HG03135 (cell line): ENCODE data around the gene DOLK.

Experiments used
- ATAC-seq: cut with Tn5 transposase; IDR thresholded peaks from one replicate; pipeline ENCODE4 v1.9.1; 2021; ENCODE audit warnings: mild to moderate bottlenecking, moderate library complexity; ENCODE audit not compliant: unreplicated experiment

DOLK gene

DNA sequence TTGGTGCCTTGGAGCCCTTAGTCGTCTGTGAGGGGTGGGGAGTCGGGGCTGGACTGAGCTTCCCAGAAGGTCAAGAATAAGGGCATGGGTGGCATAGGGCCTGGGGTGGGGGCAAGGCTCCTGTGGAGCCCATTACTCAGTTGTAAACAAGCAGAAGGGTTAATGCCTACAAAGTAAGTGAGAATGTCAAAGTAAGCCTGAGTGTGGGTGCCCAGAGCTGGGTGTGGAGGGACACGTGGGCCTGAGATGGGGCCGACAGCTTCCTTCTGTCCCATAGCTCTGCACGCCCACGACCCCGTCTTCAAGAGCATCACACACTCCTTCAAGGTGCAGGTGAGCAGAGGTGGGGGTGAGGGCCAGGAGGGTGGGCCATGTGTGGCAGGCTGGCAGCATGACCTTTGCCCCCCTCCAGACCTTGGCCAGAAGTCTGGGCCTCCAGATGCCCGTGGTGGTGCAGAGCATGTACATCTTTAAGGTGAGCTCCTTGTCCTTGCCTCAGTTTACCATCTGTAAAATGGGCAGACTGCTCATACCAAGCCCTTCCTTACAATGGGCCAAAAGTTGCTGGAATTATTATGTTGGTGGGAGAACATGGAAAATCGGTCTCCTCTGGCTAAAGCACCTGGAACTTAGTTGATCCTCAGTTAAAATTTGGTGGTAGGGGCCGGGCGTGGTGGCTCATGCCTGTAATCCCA, 11.1 kb downstream of the DOLK start:
- no peak for ATAC-seq

GRCh38 chr9:128933731-128934130, 13.7 kb downstream of the DOLK start:
- no peak for ATAC-seq

DNA sequence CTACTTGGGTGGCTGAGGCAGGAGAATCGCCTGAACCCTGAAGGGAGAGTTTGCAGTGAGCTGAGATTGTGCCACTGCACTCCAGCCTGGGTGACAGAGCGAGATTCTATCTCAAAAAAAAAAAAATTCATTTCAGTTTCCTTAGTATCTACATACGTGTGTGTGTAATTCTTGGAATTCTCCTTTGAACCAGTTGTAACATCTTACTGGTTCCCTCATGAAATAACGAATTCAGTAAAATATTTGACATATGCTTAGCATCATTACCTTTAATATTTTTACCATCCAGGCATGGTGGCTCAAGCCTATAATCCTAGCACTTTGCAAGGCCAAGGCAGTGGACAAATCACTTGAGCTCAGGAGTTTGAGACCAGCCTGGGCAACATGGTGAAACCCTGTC, 17.8 kb downstream of the DOLK start:
- ATAC-seq: no peak

DNA sequence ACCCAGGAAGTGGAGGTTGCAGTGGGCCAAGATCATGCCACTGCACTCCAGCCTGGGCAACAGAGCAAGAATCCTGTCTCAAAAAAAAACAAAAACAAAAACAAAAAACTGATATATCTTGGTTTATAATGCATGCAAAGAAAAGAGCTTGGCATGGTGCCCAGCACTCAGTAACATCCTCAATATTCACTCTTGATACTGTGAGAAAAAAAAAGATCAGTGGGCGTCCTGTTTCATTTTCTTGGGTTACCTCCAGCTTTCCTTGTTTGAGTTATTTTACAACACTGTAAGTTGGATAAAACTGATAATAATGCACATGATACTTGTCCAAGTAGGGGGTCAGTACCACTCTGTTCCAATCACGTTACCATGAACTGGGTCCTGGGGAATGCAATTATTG, 18.8 kb downstream of the DOLK start:
- no peak for ATAC-seq

- ATAC-seq: no peak
Observed at GRCh38 chr9:128927731-128928411, 19.5 kb downstream of the DOLK start.

DNA sequence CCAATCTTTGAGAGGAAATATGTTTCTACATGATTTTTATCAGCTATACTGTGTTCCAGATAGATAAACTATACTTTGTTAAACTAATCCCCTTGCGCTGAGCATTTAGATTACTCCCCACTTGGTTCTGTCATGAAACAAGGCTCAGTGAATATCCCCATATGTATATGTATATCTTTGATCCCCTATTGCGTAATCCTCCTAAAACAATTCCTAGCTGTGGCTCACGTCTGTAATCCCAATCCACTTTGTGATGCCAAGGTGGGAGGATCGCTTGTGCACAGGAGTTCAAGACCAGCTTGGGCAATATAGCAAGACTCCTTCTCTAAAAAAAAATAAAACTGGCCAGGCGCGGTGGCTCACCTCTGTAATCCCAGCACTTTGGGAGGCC, 23.9 kb downstream of the DOLK start:
- ATAC-seq: no peak

GRCh38 chr9:128921881-128922763, 25.3 kb downstream of the DOLK start:
- ATAC-seq: no peak

GRCh38 chr9:128920381-128921058, 26.9 kb downstream of the DOLK start, which contains the start of gene PHYHD1:
Gene PHYHD1 (plus strand): TSS chr9:128920982. CDS start chr9:128922324, 1,342 bp downstream.
- ATAC-seq: no peak

DNA sequence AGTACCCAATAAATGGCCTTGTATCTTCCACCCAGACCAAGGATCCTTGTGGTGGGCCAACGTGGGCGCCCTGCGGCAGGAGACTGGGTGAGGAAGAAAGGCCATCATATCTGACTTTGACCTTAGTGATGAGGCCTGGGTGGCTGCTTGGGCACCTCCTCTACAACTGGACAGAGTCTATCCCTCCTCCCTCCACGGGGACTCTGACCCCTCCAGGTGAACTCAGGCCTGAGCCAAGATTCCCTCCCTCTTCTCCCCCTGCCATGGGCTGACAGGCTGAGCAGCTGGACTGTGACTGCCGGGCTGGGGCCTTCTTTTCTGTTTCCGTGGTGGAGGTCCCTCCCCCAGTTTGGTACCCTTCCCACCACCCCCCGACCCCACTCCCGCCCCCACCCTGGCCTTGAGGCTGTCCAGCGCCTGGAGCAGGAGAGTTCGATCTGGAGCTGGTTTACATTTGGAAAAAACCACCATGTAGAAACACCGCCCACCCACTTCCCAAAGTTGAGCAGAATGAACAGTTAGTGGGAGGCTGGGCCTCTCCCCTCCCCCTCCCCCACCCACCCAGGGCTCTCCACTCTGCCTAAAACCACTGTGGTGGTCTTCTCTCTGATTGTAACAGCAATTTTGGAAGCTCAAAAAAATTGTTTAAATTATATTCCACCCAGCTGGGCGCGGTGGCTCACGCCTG, 27.9 kb downstream of the DOLK start:
- no peak for ATAC-seq

GRCh38 chr9:128918921-128919320, 28.5 kb downstream of the DOLK start:
- no peak for ATAC-seq

DNA sequence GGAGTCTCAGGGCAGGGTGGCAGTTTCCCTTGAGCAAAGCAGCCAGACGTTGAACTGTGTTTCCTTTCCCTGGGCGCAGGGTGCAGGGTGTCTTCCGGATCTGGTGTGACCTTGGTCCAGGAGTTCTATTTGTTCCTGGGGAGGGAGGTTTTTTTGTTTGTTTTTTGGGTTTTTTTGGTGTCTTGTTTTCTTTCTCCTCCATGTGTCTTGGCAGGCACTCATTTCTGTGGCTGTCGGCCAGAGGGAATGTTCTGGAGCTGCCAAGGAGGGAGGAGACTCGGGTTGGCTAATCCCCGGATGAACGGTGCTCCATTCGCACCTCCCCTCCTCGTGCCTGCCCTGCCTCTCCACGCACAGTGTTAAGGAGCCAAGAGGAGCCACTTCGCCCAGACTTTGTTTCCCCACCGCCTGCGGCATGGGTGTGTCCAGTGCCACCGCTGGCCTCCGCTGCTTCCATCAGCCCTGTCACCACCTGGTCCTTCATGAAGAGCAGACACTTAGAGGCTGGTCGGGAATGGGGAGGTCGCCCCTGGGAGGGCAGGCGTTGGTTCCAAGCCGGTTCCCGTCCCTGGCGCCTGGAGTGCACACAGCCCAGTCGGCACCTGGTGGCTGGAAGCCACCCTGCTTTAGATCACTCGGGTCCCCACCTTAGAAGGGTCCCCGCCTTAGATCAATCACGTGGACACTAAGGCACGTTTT, 30.1 kb downstream of the DOLK start:
- no peak for ATAC-seq

- no peak for ATAC-seq
Observed at GRCh38 chr9:128916745-128917144, 30.7 kb downstream of the DOLK start.

GRCh38 chr9:128916204-128916603, 31.2 kb downstream of the DOLK start:
- no peak for ATAC-seq

DNA sequence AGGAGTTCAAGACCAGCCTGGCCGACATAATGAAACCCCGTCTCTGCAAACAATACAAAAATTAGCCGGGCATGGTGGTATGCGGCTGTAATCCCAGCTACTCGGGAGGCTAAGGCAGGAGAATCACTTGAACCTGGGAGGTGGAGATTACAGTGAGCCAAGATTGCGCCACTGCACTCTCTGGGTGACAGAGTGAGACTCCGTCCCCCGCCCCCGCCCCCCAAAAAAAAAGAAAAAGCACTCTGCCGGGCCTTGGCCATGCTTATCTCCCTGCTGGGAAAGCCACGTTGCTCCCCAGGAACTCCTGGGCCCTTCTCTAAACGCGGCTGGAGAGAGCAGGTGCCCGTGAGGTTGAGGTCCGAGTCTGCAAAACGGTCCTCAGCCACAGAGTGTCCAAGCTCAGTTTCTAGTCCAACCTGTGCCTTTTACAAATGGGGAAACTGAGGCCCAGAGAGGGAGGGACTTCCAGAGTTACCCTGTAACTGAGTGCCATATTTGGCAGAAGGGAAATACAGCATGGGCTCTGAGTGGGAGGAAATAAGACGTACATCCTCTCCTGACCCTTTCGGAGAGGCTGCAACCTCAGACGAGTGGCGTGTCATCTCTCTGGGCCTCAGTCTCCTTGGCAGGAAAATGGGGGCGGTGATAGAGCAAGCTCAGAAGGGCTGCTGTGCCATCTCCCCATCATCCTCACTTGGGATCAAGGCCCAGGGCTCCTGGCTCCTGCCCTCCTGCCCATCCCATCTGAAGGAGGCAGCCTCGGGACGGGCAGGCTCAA, 33.2 kb downstream of the DOLK start:
- no peak for ATAC-seq

DNA sequence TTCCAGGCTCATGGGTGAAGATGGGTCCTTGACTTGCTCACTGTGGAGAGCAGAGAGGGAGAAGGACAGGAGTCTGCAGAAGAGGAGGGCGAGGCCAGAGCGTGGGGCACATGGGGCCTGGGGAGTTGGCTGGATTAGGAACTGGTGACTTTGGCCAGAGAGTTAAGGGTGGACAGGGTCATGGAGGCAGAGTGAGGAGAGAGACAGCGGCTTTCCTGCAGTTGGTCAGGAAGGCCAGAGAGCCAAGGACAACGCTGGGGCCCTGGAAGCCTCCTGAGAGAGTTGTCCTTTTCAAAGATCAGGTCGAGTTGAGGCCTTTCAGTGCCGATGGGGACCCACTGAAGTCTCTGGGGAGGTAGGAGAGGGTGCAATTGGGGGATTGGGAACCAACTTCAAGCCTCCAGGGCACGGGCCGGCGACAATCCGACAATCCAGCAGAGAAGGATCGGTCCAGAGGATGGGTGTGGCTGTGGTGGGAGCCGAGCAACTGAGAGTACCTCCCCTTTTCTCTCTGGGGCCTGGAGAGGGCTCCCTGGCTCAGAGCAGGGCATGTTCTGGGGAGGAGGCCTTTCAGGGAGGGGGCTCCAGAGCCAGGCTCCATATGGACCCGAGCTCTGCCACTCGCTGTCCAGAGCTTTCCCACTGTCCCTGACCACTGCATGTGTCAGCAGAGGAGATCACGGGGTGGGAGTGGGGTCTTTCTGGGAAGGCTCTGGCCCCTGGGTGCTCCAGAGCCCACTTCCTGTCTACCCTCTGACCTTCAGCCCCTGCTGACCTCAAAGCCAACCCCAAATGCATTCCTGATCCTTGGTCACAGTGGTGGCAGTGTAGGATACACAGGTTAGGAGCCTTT, 34.1 kb downstream of the DOLK start:
- ATAC-seq: no peak

DNA sequence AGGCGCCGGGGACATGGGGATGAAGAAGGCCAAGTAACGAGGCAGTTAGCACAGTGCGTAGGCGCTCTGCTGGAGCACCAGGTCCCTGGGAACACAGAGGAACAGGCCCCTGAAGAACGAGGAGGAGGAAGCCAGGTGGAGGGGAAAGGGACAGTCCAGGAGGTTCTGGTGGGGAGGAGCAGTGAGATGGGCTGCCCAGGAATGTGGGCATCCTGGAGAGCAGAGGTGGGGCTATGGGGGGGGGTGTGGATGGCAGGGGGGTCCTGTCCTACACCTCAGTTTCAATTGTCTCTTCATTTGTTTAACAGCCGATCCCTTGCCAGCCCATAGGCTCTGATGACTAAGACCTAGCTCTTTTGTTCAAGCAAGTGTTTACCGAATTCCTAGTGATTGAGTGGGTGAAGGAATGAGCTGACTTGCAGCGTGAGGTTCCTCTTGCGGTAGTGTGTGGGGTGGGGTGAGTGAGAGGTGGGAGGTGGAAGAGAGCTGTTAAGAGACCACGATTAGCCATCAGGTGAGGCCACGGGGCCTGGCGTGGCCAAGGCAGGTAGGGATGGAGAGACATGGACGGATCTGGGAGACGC, 35.0 kb downstream of the DOLK start:
- no peak for ATAC-seq

GRCh38 chr9:128911529-128912035, 35.8 kb downstream of the DOLK start:
- ATAC-seq: no peak

GRCh38 chr9:128910906-128911305, 36.5 kb downstream of the DOLK start:
- no peak for ATAC-seq
